IMR-90 (cell line): Measurements from ENCODE around the gene MSX1. TPM values are rescaled to one million over a fixed set of nuclear protein-coding genes. Genes with fewer than 3 reads are reported as not detected.

ENCODE experiments used
- ATAC-seq: fragments of 200-7000 bp; cut with Tn5 transposase; 2 replicates; pipeline ENCODE4 v1.9.1; 2020; ENCODE audit warnings: low read depth, mild to moderate bottlenecking, moderate library complexity
- BruUV-seq: library from RNA; stranded (reverse); fragments of 400-500 nt; replicated peaks from 2 replicates; lab custom pipeline; 2021; lab: Mats Ljungman, UMichigan
- CTCF ChIA-PET: fragments of 300-600 bp; formaldehyde crosslinking; extraction: SDS; loops from one replicate; lab custom pipeline; 2021; ENCODE audit warnings: antibody characterized with exemption; lab: Yijun Ruan, JAX
- POLR2A ChIA-PET: fragments of 300-600 bp; sonication (Branson Sonifier 250); formaldehyde crosslinking; loops from one replicate; lab custom pipeline; 2022; ENCODE audit warnings: antibody characterized with exemption; ENCODE audit not compliant: unreplicated experiment; lab: Charles Lee
- DNase-seq: peaks from one replicate; pipeline ENCODE4 v3.0.0; 2013
- H2AFZ ChIP-seq: replicated peaks from 2 replicates; pipeline ENCODE3; 2013; ENCODE audit warnings: low read length, mild to moderate bottlenecking; ENCODE audit not compliant: poor library complexity
- H2AK5ac ChIP-seq: 2 replicates; pipeline ENCODE4 v1.6.1; 2013; ENCODE audit warnings: low read depth, low read length, inconsistent platforms
- H2AK9ac ChIP-seq: replicated peaks from 2 replicates; pipeline ENCODE3; 2013; ENCODE audit warnings: mild to moderate bottlenecking, low read depth, low read length, moderate library complexity; ENCODE audit not compliant: poor library complexity
- H2BK120ac ChIP-seq: 2 replicates; pipeline ENCODE4 v1.6.1; 2013; ENCODE audit warnings: low read depth, low read length, inconsistent platforms
- H2BK15ac ChIP-seq: 3 replicates; pipeline ENCODE4 v1.6.1; 2013; ENCODE audit warnings: low read depth, low read length, inconsistent platforms
- H2BK20ac ChIP-seq: 2 replicates; pipeline ENCODE4 v1.6.1; 2013; ENCODE audit warnings: low read depth, mild to moderate bottlenecking, inconsistent platforms, low read length, moderate library complexity
- H2BK5ac ChIP-seq: 2 replicates; pipeline ENCODE4 v1.6.1; 2013; ENCODE audit warnings: mild to moderate bottlenecking, low read depth, low read length, inconsistent platforms; ENCODE audit not compliant: poor library complexity, severe bottlenecking
- H3K14ac ChIP-seq: replicated peaks from 2 replicates; pipeline ENCODE4 v1.6.1; 2013; ENCODE audit warnings: low read depth, low read length, inconsistent platforms
- H3K18ac ChIP-seq: 2 replicates; pipeline ENCODE4 v1.6.1; 2013; ENCODE audit warnings: low read depth, low read length, control low read depth
- H3K23ac ChIP-seq: 2 replicates; pipeline ENCODE4 v1.6.1; 2013; ENCODE audit warnings: low read depth, low read length, inconsistent platforms
- H3K27ac ChIP-seq: 2 replicates; pipeline ENCODE4 v1.5.1; 2013; ENCODE audit warnings: mild to moderate bottlenecking, control low read depth, low read length; ENCODE audit not compliant: insufficient read depth
- H3K27me3 ChIP-seq: 2 replicates; pipeline ENCODE4 v1.6.1; 2013; ENCODE audit warnings: low read length; ENCODE audit not compliant: control insufficient read depth, insufficient read depth
- H3K36me3 ChIP-seq: 2 replicates; pipeline ENCODE4 v1.6.1; 2013; ENCODE audit warnings: low read length, mixed read lengths; ENCODE audit not compliant: control insufficient read depth, insufficient read depth
- H3K4ac ChIP-seq: 2 replicates; pipeline ENCODE4 v1.6.1; 2013; ENCODE audit warnings: low read depth, low read length, inconsistent platforms
- H3K4me1 ChIP-seq: 2 replicates; pipeline ENCODE4 v1.6.1; 2013; ENCODE audit warnings: low read length, mixed read lengths; ENCODE audit not compliant: control insufficient read depth, insufficient read depth
- H3K4me2 ChIP-seq: 2 replicates; pipeline ENCODE4 v1.6.1; 2013; ENCODE audit warnings: low read depth, mild to moderate bottlenecking, control low read depth, low read length, moderate library complexity
- H3K4me3 ChIP-seq: 2 replicates; pipeline ENCODE4 v1.5.1; 2013; ENCODE audit warnings: low read depth, mild to moderate bottlenecking, control low read depth, low read length, moderate library complexity; ENCODE audit not compliant: insufficient read depth
- H3K56ac ChIP-seq: 2 replicates; pipeline ENCODE4 v1.6.1; 2013; ENCODE audit warnings: low read length, inconsistent platforms; ENCODE audit not compliant: insufficient read depth; ENCODE audit errors: extremely low read depth
- H3K79me1 ChIP-seq, 2 experiments: 2 replicates each; pipeline ENCODE4 v1.6.1; 2013; ENCODE audit warnings: low read length in 2 of 2, inconsistent platforms in 1 of 2, low read depth in 1 of 2
- H3K9ac ChIP-seq: 2 replicates; pipeline ENCODE4 v1.6.1; 2013; ENCODE audit warnings: low read depth, low read length, control low read depth
- H3K9me1 ChIP-seq: 2 replicates; pipeline ENCODE4 v1.6.1; 2013; ENCODE audit warnings: low read length, inconsistent platforms; ENCODE audit not compliant: insufficient read depth
- H3K9me3 ChIP-seq: 2 replicates; pipeline ENCODE4 v1.6.1; 2013; ENCODE audit warnings: low read length; ENCODE audit not compliant: control insufficient read depth, insufficient read depth
- H4K20me1 ChIP-seq: 2 replicates; pipeline ENCODE4 v1.6.1; 2013; ENCODE audit warnings: low read length, inconsistent platforms; ENCODE audit not compliant: insufficient read depth
- H4K5ac ChIP-seq: 2 replicates; pipeline ENCODE4 v1.6.1; 2013; ENCODE audit warnings: mild to moderate bottlenecking, low read depth, low read length, control low read depth
- H4K8ac ChIP-seq, 2 experiments: 2 replicates each; pipeline ENCODE4 v1.6.1; 2013; ENCODE audit warnings: low read depth in 2 of 2, low read length in 2 of 2, control low read depth in 1 of 2, inconsistent platforms in 1 of 2
- H4K91ac ChIP-seq: 2 replicates; pipeline ENCODE4 v1.6.1; 2013; ENCODE audit warnings: low read depth, low read length, inconsistent platforms; ENCODE audit not compliant: insufficient read depth
- CHD1 ChIP-seq: IDR thresholded peaks from 2 replicates; pipeline ENCODE4 v1.6.1; 2012; ENCODE audit warnings: low read depth, low read length, improper control_type of control experiment
- MAFK ChIP-seq: IDR thresholded peaks from 2 replicates; pipeline ENCODE4 v1.6.1; 2012; ENCODE audit warnings: low read depth, low read length, improper control_type of control experiment
- NFE2L2 ChIP-seq: fragments of 150-350 bp; IDR thresholded peaks from 2 replicates; pipeline ENCODE4 v1.6.1; 2016; ENCODE audit warnings: low read depth, mild to moderate bottlenecking, low read length
- RCOR1 ChIP-seq: IDR thresholded peaks from 2 replicates; pipeline ENCODE4 v1.6.1; 2012; ENCODE audit warnings: mild to moderate bottlenecking, low read length, improper control_type of control experiment; ENCODE audit not compliant: insufficient replicate concordance
- SMC3 ChIP-seq: fragments of 150-350 bp; IDR thresholded peaks from 2 replicates; pipeline ENCODE4 v1.6.1; 2016; ENCODE audit warnings: low read depth, mild to moderate bottlenecking, antibody characterized with exemption, low read length, moderate library complexity
- WGBS, 2 experiments: methylation state at CpG; one replicate each; pipeline versions ENCODE4 v1.1.5 to v1.1.7; 2013; ENCODE audit warnings: missing lambda C conversion rate in 2 of 2; ENCODE audit not compliant: insufficient read length in 1 of 2; ENCODE audit errors: extremely low coverage in 2 of 2; 5-methylcytosine and 5-hydroxymethylcytosine counted together
- dilution Hi-C: fragments of 300-500 bp; cut with HindIII; formaldehyde crosslinking; loops from one replicate; pipeline ENCODE4 v1.14.3; 2018; ENCODE audit warnings: low sequenced_read_pairs; ENCODE audit not compliant: unreplicated experiment
- in situ Hi-C: fragments of 300-500 bp; cut with MboI; formaldehyde crosslinking; loops from 3 replicates; pipeline ENCODE4 v1.14.3; 2019; ENCODE audit warnings: low sequenced_read_pairs, inconsistent platforms, mixed read lengths
- intact Hi-C: fragments of 100-400 bp; cut with micrococcal nuclease; formaldehyde crosslinking; loops from 2 replicates; pipeline ENCODE4 v1.10.0; 2022
- polyA plus RNA-seq, 3 experiments: library from polyadenylated mRNA; depleted of rRNA; stranded (reverse); fragments of >200 nt; gene quantifications; 2 replicates each; pipeline ENCODE4 v1.2.3, GENCODE V29; 2012; ENCODE audit warnings: low replicate concordance in 1 of 3
- total RNA-seq: library from RNA; depleted of rRNA; stranded (reverse); fragments of >200 nt; gene quantifications from 2 replicates; pipeline ENCODE4 v1.2.3, GENCODE V29; 2012

MSX1 gene
- total and polyA plus RNA-seq, 2 of the 4 experiments (the other 2 are of a cell fraction): 1.1 to 3.9 TPM

- peaks cover 3 to 11% of the 10 kb centered on the region in 2 experiments; a peak in 1 of 4 replicates for H3K79me1 ChIP-seq
- no peak overlapping the region for H3K56ac ChIP-seq
- no peak overlapping the region for H3K14ac ChIP-seq
- ATAC-seq: no peak
- ChIA-PET POLR2A (no interaction called here), CTCF (no interaction called here)
- peak overlapping the region; percentile 43 for H3K9ac ChIP-seq
- H2BK5ac ChIP-seq: no peak overlapping the region
- no peak overlapping the region for H3K23ac ChIP-seq
- H3K4ac ChIP-seq: no peak overlapping the region
- no peak overlapping the region for H2AK9ac ChIP-seq
- TF ChIP-seq NFE2L2 (no peak), RCOR1 (no peak), CHD1 (no peak), SMC3 (no peak), MAFK (peak; percentile 24; the same call in 1 of the 2 replicates)
- DNase-seq: no peak
- peak overlapping the region; percentile 66 for H3K4me3 ChIP-seq
- no peak overlapping the region for H2BK120ac ChIP-seq
- peaks cover 40% of the 10 kb centered on the region for H3K27me3 ChIP-seq
- no peak overlapping the region for H3K18ac ChIP-seq
- H3K36me3 ChIP-seq: no peaks in the 10 kb centered on the region
- peak overlapping the region; percentile 83 for H3K4me2 ChIP-seq
- dilution Hi-C loops: no loop called here
- peak overlapping the region; percentile 94 for H2AFZ ChIP-seq
- no peak overlapping the region for H2BK20ac ChIP-seq
- in situ Hi-C loops: no loop called here
- H4K5ac ChIP-seq: no peak overlapping the region
- BruUV-seq: no TSS peak
- no peaks in the 10 kb centered on the region for H4K20me1 ChIP-seq
- H3K4me1 ChIP-seq: no peaks in the 10 kb centered on the region; the same call in 1 of the 2 replicates
- no peak overlapping the region for H4K8ac ChIP-seq
- no peaks in the 10 kb centered on the region for H3K9me1 ChIP-seq
- no peak overlapping the region for H4K91ac ChIP-seq
- H3K27ac ChIP-seq: no peak overlapping the region
- 49% methylated on average over 9 of the region's 21 CpGs; no CpG with 5 or more reads in 1 of the 2 experiments for WGBS, 2 experiments
- peaks cover 3% of the 10 kb centered on the region; the same call in 1 of the 2 replicates for H3K9me3 ChIP-seq
- H2BK15ac ChIP-seq: no peak overlapping the region
- intact Hi-C loops: loop anchor here (2.0 to 5.0 kb wide), 2 partner anchors 184 to 373 kb away; no protein-coding TSS in a partner anchor
- H2AK5ac ChIP-seq: no peak overlapping the region
Observed at GRCh38 chr4:4861390-4862018, 2.0 kb downstream of the MSX1 start.
